ENCODE results near the gene UBL4A.

Gene UBL4A

GRCh38 chrX:154437971-154438893 lies 48.2 kb downstream of the UBL4A start:
- no peak for DNase-seq (ENCODE audit: low read depth)

GRCh38 chrX:154436983-154437752 lies 49.2 kb downstream of the UBL4A start, which contains the start of gene GDI1:
TSS of gene GDI1 (plus strand) at chrX:154437154. CDS start at chrX:154437255, 101 bp downstream.
- DNase-seq (ENCODE audit: low read depth): peak; percentile 66

- DNase-seq (ENCODE audit: low read depth): no peak
These were observed 49.9 kb downstream of the UBL4A start for GRCh38 chrX:154436374-154436982.

- no peak for DNase-seq (ENCODE audit: low read depth)
These were observed 51.2 kb downstream of the UBL4A start for GRCh38 chrX:154435171-154435733.

GRCh38 chrX:154434394-154435168 lies 51.8 kb downstream of the UBL4A start:
- no peak for DNase-seq (ENCODE audit: low read depth)
